ENCODE measurements around the gene CEBPG.

The CEBPG gene

DNA sequence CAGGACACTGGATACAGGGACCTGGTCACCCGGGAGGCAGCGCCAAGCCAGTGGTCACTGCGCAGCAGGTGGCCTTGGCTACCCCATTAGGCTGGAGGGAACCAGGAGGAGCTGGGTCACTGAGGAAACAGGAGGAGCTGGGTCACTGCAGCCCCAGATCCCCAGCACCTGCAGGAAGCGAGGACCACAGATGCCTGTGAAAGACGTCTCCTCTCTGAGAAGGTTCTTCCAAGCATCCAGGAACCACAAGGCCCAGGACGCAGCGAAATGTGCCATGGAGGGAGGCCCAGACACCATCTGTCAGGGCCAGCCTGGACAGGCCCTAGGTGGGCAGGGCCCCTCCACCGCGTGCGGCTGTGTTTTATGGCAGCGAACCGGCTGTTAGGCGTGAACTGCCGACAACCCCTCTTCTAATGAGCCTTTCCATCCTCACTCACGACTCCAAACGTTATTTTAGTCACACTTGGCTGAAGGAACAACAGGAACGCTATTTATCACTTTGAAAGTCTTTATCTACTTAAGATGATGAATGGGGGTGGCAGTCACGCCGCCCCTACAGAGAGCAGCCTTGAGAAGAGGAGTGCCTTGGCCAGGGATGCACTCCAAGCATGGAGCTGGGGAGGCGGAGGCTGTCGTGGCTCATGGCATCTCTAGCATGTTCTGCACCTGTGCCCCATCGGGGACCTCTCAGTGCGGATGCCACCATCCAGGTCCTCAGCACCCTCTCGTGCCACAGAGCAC, 53.3 kb downstream of the CEBPG start:
- no peak for FAIRE-seq

GRCh38 chr19:33427801-33428626, 54.5 kb downstream of the CEBPG start:
- no peak for FAIRE-seq

GRCh38 chr19:33428627-33429125, 55.2 kb downstream of the CEBPG start:
- no peak for FAIRE-seq

DNA sequence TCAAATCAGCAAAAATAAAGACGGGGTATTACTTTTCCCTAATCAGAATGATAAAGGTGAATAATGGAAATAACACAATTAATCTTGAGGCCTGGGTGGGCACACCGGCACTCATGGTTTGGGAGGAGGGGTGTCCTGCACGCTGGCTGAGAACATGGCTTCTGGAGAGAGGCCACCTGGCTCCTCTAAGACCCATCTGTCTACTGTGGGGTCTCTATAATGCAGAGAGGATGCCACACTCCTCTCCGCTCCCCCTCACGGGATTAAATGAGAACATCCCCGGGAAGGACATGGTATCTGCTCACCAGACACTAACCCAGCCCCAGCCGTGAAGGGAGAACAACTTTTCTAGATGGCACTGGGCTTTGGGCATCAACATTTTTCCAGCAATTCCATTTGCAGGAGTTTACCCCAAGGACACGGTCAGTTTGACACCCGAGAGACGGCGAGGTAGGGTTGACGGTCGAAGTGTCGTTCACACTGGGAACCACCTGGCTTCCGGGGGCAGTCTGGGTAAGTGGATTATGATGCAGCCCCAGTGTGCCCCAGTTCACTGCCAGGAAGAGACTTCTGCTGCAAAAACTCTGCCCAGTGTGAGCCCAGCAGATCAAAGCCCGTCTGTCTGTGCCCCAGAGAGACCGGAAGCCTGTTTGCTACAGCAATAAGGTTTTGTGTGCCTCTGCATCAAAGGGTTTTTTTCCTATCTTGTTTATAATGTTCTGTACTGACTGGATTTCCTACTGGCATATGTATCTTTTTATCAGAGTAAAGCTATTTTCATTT, 56.6 kb downstream of the CEBPG start:
- FAIRE-seq, result no peak

- no peak for FAIRE-seq
Observed at GRCh38 chr19:33430674-33431277, 57.3 kb downstream of the CEBPG start.

DNA sequence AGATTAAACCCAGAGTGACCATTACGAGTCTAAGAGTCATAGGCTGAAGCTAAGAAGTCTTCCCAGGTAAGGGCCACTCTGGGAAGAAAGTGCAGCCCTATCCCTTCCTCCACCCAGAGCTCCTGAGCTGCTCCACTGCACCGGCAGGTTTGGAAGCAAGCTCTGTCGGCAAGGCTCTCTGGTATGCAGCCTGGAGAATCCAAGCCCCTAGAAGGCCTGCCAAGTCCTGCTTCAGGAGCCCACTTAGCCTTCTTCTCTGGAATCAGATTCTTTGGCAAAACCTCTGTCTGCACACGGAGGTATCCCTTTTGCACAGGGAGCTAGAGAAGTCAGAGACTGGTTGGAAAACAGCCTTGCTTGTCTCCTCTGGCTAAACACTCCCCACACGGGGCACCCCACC, 58.5 kb downstream of the CEBPG start:
- FAIRE-seq, result no peak

Measured in colon (tissue), 2 donors.